Epithelial cell of proximal tubule (primary cell): ENCODE measurements around the gene THAP8. TPM values are rescaled to one million over a fixed set of nuclear protein-coding genes. Genes with fewer than 3 reads are reported as not detected.

ENCODE experiments used
- DNase-seq: peaks from one replicate; pipeline ENCODE4 v3.0.0-alpha.2; 2011; ENCODE audit warnings: low read depth
- H3K4me3 ChIP-seq: 2 replicates; pipeline ENCODE4 v1.5.1; 2011; ENCODE audit warnings: low read depth, mild to moderate bottlenecking, low read length
- CTCF ChIP-seq: conservative IDR thresholded peaks from 2 replicates; pipeline ENCODE4 v1.5.1; 2012; ENCODE audit warnings: low read depth, mild to moderate bottlenecking, low read length
- total RNA-seq: library from RNA; depleted of rRNA; stranded (reverse); fragments of >200 nt; gene quantifications from 2 replicates; pipeline ENCODE4 v1.2.3, GENCODE V29; 2015

THAP8 gene
- total RNA-seq, 1 donor from 2014 or later: 7.0 TPM

- no peak for TF ChIP-seq CTCF
- no peak overlapping the region for H3K4me3 ChIP-seq
Observed at GRCh38 chr19:35987571-35987896, 66.6 kb downstream of the THAP8 start.

GRCh38 chr19:35986664-35987570 is 67.2 kb downstream of the THAP8 start:
- TF ChIP-seq CTCF: no peak
- H3K4me3 ChIP-seq: peak overlapping the region; percentile 23
- no peak for DNase-seq

More at GRCh38 chr19:35987571-35987896, 66.6 kb downstream of the THAP8 start:
- DNase-seq: no peak

- no peak for DNase-seq
- no peak for TF ChIP-seq CTCF
- no peak overlapping the region for H3K4me3 ChIP-seq
Observed at GRCh38 chr19:35986111-35986510, 68.0 kb downstream of the THAP8 start.

Other genes starting within 250 kb of the THAP8 start
- not detected in 2 replicates for gene PRODH2, start 241.4 kb downstream of the THAP8 start, total RNA-seq
- not detected in 2 replicates for gene NPHS1, start 201.8 kb downstream of the THAP8 start, total RNA-seq
- gene KIRREL2, start 197.4 kb downstream of the THAP8 start, total RNA-seq: not detected in 2 replicates
- gene APLP1, start 185.7 kb downstream of the THAP8 start, total RNA-seq: 1.1 and 8.4 TPM in 2 replicates
- gene NFKBID, start 153.7 kb downstream of the THAP8 start, total RNA-seq: 3.9 and 10.7 TPM in 2 replicates
- gene HCST, start 151.8 kb downstream of the THAP8 start, total RNA-seq: not detected in 2 replicates
- gene TYROBP, start 146.0 kb downstream of the THAP8 start, total RNA-seq: not detected in 2 replicates
- 6.2 and 12.7 TPM in 2 replicates for gene LRFN3, start 117.9 kb downstream of the THAP8 start, total RNA-seq
- 23.2 and 34.5 TPM in 2 replicates for gene SDHAF1, start 59.1 kb downstream of the THAP8 start, total RNA-seq
- 4.4 and 5.3 TPM in 2 replicates for gene SYNE4, start 45.5 kb downstream of the THAP8 start, total RNA-seq
- 24.3 and 39.7 TPM in 2 replicates for gene ALKBH6, start 40.1 kb downstream of the THAP8 start, total RNA-seq
- 0.51 and 4.3 TPM in 2 replicates for gene CLIP3, start 21.4 kb downstream of the THAP8 start, total RNA-seq
- gene WDR62, start 612 bp upstream of the THAP8 start, total RNA-seq: 12.7 and 20.7 TPM in 2 replicates
- gene OVOL3, start 56.9 kb upstream of the THAP8 start, total RNA-seq: not detected in 2 replicates
- 88.5 and 122 TPM in 2 replicates for gene POLR2I, start 60.6 kb upstream of the THAP8 start, total RNA-seq
- 280 and 410 TPM in 2 replicates for gene TBCB, start 61.2 kb upstream of the THAP8 start, total RNA-seq
- gene CAPNS1, start 85.8 kb upstream of the THAP8 start, total RNA-seq: 259 and 267 TPM in 2 replicates
- 1.7 TPM in 1 of 2 replicates, not detected in the other for gene COX7A1, start 98.2 kb upstream of the THAP8 start, total RNA-seq
- gene ZNF565, start 160.4 kb upstream of the THAP8 start, total RNA-seq: 0.98 and 2.0 TPM in 2 replicates
- 69.5 and 103 TPM in 2 replicates for gene ZNF146, start 160.8 kb upstream of the THAP8 start, total RNA-seq